GM19372 (cell line): ENCODE measurements around the gene PEX12.
"Not testable (repeated sequence)": the region's sequence is repeated elsewhere in the genome, so short reads cannot be mapped to it uniquely, and the experiment has no call there.

Experiments
- ATAC-seq: cut with Tn5 transposase; IDR thresholded peaks from one replicate; pipeline ENCODE4 v1.9.1; 2021; ENCODE audit warnings: mild to moderate bottlenecking, low read depth, moderate library complexity; ENCODE audit not compliant: unreplicated experiment

PEX12 gene

GRCh38 chr17:35584061-35584460 lies 5.7 kb upstream of the PEX12 start:
- no peak for ATAC-seq

DNA sequence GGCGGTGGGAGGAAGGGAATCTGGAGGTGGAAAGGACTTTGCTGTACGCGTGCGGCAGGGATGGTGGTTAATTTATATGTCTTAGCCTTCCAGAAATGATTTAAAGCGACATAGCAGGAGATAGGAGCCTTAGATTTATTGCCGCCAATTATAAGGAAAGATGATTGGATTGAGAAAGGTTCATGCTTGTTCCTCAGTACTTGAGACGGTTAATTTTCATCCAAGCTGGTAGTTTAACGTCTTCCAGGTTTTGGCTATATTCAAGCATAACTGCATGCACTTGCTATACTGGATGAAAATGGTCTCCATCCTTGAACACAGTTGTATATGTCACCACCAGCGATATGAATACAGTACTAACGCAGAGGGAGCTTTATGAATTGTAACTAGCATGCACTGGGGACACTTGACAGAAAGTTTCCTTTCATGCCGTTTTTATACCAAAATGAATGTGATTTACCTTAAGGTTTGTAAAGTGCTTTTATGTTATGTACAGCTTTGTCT lies 610 bp upstream of the PEX12 start:
- ATAC-seq: no peak

DNA sequence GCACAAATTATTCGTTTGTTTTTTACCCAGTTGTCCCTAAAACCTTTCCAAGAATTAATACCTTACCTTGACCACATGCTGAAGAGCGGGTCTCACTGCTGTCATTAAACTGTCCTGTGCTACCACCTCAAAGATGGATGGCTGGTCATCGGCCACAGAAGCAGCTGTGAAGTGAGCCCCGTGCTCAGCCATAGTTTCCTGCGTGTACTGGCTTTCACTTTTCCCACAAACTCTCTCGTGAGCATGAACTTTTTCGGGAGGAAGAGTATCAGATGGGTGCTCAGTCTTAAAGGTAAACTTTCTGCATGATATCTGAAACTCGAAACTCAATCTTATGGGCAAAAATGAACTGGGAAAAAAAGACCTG lies 558 bp downstream of the PEX12 start:
- ATAC-seq: no peak

DNA sequence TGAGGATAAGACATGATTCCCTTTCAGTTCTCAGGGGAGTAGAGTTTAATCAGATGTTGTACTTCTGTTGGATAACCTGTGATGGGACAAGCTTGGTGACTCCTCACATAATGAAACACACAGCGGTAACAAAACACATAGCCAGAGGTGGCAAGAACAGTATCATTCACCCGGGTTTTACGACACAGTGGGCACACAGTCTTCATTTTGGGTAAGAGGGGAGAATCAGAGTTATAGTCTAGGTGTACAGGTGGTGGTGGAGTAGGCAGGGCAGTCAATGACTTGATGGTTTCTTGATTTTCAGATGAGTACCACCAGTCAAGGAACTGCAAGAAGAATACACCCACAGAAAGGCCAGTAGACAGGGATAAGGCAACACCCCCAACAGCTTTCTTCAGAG lies 2.6 kb downstream of the PEX12 start:
- no peak for ATAC-seq

GRCh38 chr17:35569405-35569804 lies 9.0 kb downstream of the PEX12 start:
- ATAC-seq: no peak

GRCh38 chr17:35568561-35568960 lies 9.8 kb downstream of the PEX12 start:
- no peak for ATAC-seq

DNA sequence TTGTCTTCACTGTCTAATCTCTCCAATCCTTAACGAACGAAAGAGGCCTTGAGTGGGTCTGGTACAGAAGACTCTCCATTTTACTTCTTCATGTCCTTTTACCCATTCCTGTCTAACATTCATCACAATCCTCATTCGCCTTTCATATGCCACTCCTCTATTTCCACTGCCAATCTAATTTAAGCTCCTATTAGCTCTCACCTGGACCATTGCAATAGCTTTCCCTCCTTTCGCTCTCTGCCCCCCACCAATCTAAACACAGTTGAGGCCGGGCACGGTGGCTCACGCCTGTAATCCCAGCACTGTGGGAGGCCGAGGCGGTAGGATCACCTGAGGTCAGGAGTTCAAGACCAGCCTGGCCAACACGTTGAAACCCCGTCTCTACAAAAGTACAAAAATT lies 11.4 kb downstream of the PEX12 start:
- ATAC-seq: no peak

- not testable (repeated sequence) for ATAC-seq
These were observed 15.2 kb downstream of the PEX12 start for GRCh38 chr17:35563181-35563580.

- ATAC-seq: no peak
These were observed 17.7 kb downstream of the PEX12 start, which contains the start of gene SLFN14 for GRCh38 chr17:35560703-35561102. Gene SLFN14 (minus strand): TSS chr17:35560819. CDS start chr17:35558062, 2,757 bp downstream.

DNA sequence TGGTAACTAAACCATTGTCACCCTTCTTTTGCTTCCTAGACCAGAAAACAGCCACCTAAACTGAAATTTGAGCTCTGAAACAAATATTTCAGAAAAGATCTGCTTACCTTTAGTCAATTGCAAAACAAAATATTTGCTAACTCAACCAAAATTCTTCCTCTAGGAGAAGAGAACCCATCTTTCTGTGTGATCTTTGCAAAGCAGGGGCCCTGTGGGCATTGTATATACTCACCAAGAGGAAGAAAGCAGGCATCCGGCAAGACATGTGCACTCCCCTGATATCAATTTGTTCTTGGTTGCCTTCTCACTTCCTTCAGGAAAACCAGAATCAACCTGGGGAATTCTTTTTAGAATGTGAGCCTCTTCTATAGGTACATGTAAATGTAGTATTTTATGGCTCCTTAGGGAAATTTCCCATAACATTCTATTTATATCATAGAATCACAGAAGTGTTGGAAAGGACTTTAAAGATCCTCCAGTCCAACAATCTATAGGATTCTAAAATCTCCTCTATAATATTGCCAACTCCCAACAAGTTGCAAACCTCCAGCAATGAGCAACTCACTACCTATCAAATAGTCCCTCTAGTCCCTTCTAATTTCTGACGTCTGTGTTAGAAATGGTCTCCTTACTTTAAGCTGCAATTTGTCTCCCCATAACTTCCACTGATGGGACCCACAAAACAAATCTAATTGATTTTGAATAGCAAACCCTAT lies 18.7 kb downstream of the PEX12 start:
- ATAC-seq: no peak

DNA sequence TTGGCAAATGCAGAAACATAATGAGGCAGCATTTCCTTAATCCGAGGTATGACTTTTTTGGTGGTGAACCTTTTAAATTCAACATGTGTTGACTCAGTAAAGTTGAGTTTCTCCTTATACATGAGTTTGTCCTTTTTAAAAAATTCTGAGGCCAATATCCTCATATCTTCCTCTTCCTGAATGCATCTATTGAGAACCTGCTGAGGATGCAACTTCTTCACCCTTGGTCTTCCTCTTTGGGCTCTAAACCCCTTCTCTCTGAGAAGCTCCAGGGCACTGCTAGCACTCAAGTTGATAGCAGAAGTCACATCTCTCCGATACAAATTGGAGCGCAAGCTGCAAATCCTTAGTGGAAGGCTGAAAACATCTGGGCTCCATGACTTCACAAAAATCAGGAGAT lies 21.0 kb downstream of the PEX12 start:
- no peak for ATAC-seq

- no peak for ATAC-seq
These were observed 22.7 kb downstream of the PEX12 start for GRCh38 chr17:35555691-35556090.

- no peak for ATAC-seq
These were observed 23.7 kb downstream of the PEX12 start for GRCh38 chr17:35554668-35555067.

DNA sequence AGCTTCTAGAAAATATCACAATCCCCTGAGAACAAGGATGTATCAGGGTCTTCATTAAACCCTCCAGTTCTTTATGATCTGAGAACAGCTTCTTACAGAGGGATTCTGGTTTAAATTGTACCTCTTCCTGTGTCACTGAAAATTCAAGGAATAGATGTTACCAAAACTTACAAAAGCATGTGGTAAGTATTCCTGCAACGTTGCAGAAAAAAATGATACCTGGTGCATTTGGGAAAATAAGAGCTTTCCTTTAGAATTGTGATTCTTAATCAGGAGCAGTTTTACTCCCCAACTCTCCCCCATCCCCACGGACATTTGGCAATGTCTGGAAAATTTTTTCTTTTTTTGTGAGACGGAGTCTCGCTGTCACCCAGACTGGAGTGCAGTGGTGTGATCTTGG lies 25.1 kb downstream of the PEX12 start:
- no peak for ATAC-seq

DNA sequence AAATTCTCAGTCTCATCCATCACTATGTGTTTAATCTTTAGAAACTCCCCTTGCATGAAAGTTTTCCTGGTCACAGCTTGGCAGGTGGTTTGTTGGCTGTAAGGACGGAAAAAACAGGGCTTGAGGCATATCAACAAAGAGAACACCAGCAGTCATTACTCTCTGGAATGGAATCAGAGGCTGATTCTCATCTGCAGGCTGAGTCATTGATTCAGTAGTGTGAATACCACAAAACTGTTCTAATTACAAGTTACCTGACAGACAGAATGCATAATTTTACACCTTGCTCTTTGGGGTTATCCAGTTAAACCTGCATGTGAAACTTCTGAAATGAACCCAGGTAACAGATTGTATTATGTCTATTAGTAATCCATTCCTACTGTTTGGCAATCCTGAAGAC lies 29.4 kb downstream of the PEX12 start:
- ATAC-seq: no peak

- ATAC-seq: no peak
These were observed 30.1 kb downstream of the PEX12 start for GRCh38 chr17:35548208-35548810.

- ATAC-seq: no peak
These were observed 31.9 kb downstream of the PEX12 start for GRCh38 chr17:35546487-35546886.

DNA sequence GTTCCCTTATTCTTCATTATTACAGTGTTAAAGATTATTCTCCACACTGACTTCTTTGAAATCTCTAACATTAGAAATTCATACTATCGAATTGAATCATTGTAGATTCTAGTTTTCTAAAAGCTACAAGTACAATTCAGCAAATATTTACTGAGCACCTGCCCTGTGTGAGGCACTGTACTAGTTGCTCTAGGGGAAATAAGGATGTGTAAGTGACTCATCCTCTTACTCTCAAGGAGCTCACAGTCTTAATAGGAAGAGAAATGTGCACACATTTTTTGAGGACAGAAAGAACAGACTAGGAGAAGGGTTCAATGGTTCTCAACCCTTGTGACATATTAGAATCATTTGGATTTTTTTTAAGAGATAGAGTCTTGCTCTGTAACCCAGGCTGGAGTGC lies 33.2 kb downstream of the PEX12 start:
- no peak for ATAC-seq

GRCh38 chr17:35543856-35544255 lies 34.5 kb downstream of the PEX12 start:
- ATAC-seq: no peak

GRCh38 chr17:35542990-35543389 lies 35.4 kb downstream of the PEX12 start:
- no peak for ATAC-seq

- ATAC-seq: no peak
These were observed 36.9 kb downstream of the PEX12 start for GRCh38 chr17:35541434-35541833.
